ENCODE results near the gene STARD3. TPM values are rescaled to one million over a fixed set of nuclear protein-coding genes. Genes with fewer than 3 reads are reported as not detected.

Gene STARD3
- polyA plus RNA-seq, 1 donor from 2014 or later = 105 TPM

DNA sequence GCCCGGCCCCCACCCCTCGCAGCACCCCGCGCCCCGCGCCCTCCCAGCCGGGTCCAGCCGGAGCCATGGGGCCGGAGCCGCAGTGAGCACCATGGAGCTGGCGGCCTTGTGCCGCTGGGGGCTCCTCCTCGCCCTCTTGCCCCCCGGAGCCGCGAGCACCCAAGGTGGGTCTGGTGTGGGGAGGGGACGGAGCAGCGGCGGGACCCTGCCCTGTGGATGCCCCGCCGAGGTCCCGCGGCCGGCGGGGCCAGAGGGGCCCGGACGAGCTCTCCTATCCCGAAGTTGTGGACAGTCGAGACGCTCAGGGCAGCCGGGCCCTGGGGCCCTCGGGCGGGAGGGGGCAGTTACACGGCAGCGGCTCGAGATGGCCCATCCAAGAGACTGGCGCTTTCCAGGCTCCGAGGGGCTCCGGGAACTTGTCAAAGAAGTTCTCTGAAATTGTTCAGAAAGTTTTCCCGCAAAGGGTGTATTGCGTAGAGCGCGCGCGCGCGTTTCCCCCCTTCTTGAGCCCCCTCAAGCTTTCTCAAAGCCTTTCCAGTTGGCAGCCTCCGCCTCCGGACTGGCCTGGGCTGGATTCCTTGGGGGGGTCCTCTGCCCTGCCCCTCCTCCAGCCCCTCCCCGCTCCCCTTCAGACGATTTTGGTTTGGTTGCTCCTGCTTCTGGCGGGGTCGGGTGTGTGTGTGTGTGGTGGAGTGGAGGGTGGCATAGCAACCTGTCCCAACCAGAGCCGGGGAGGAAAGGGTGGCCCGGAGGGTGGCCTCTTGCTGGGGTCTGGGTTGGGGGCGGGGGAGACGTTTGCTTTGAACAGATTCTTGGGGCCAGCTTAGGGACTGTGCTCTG lies 63.4 kb downstream of the STARD3 start:
- Histone ChIP-seq H3K4me2 (ENCODE audit: low read length) (no peak overlapping the region), H3K36me3 (ENCODE audit: insufficient read depth, low read length) (no peaks in the 10 kb centered on the region), H3K27me3 (ENCODE audit: insufficient read depth, low read depth, low read length) (peaks cover 15% of the 10 kb centered on the region), H3K79me2 (replicated peaks; ENCODE audit: insufficient read depth, low read length) (no peaks in the 10 kb centered on the region), H3K4me3 (ENCODE audit: low read length) (no peak overlapping the region), H3K9me2 (ENCODE audit: insufficient read depth, low read length) (no peaks in the 10 kb centered on the region), H3F3A (ENCODE audit: insufficient read depth, low read length, poor library complexity, severe bottlenecking) (no peaks in the 10 kb centered on the region), H3K9me3 (ENCODE audit: low read length) (no peaks in the 10 kb centered on the region), H3K9ac (ENCODE audit: low read length) (no peak overlapping the region), H2AFZ (ENCODE audit: low read depth, low read length) (no peak overlapping the region), H4K20me1 (ENCODE audit: insufficient read depth) (no peaks in the 10 kb centered on the region), H3K27ac (ENCODE audit: low read length) (no peak overlapping the region)
- TF ChIP-seq POLR2AphosphoS5 (IDR thresholded peaks at IDR 0.05) (no peak), TAF1 (IDR thresholded peaks at IDR 0.05; ENCODE audit: low read depth) (no peak)
- TF ChIP-seq, protein P1, sequence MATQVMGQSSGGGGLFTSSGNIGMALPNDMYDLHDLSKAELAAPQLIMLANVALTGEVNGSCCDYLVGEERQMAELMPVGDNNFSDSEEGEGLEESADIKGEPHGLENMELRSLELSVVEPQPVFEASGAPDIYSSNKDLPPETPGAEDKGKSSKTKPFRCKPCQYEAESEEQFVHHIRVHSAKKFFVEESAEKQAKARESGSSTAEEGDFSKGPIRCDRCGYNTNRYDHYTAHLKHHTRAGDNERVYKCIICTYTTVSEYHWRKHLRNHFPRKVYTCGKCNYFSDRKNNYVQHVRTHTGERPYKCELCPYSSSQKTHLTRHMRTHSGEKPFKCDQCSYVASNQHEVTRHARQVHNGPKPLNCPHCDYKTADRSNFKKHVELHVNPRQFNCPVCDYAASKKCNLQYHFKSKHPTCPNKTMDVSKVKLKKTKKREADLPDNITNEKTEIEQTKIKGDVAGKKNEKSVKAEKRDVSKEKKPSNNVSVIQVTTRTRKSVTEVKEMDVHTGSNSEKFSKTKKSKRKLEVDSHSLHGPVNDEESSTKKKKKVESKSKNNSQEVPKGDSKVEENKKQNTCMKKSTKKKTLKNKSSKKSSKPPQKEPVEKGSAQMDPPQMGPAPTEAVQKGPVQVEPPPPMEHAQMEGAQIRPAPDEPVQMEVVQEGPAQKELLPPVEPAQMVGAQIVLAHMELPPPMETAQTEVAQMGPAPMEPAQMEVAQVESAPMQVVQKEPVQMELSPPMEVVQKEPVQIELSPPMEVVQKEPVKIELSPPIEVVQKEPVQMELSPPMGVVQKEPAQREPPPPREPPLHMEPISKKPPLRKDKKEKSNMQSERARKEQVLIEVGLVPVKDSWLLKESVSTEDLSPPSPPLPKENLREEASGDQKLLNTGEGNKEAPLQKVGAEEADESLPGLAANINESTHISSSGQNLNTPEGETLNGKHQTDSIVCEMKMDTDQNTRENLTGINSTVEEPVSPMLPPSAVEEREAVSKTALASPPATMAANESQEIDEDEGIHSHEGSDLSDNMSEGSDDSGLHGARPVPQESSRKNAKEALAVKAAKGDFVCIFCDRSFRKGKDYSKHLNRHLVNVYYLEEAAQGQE (IDR thresholded peaks at IDR 0.05; ENCODE audit: borderline replicate concordance) = no peak

DNA sequence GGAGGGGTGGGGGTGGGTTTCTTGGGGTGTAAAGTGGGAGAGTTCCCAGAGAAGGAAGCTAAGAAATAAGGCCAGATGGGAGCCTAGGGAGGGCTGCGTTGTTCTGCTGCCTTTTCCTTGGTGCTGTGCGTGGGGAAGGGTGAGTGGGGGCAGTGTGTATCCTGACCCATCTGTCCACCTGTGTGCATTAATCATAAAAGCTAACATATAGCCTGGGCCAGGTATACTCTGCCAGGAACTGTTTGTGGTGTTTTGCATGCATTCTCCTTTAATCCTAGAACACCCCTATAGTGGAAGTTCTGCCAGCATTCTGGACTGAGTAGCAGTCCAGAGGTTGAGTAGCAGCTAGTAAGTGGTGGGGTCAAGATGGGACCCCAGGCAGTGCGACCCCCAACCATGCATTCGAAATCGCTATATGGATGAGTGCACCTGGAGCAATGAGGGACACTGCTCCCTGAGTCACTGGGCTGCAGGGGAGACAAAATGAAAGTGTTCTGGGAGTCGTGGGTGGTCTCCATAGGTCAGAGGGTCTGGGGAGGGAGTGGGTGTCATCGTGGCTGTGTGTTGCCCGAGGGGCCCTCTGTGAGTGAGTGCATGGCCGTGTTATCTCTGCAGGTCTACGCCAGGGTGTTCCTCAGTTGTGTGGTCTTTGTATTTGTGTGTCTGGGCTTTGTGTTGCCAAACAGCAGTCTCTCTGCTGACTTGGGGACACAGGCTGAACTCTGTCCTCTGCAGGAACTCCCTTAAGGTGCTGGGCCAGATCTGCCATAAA lies 64.3 kb downstream of the STARD3 start:
- no peaks in the 10 kb centered on the region for H4K20me1 ChIP-seq (ENCODE audit: insufficient read depth)
- H3K9ac ChIP-seq (ENCODE audit: low read length) = no peak overlapping the region
- H3F3A ChIP-seq (ENCODE audit: insufficient read depth, low read length, poor library complexity, severe bottlenecking) = no peaks in the 10 kb centered on the region
- H3K4me3 ChIP-seq (ENCODE audit: low read length) = no peak overlapping the region
- H3K36me3 ChIP-seq (ENCODE audit: insufficient read depth, low read length) = no peaks in the 10 kb centered on the region
- TF ChIP-seq MXI1 (conservative IDR thresholded peaks at IDR 0.05; ENCODE audit: poor library complexity, severe bottlenecking) (no peak), EZH2 (IDR thresholded peaks at IDR 0.05; ENCODE audit: borderline replicate concordance, insufficient read depth, low read length, poor library complexity, severe bottlenecking) (no peak), TAF1 (IDR thresholded peaks at IDR 0.05; ENCODE audit: low read depth) (no peak), POLR2AphosphoS5 (IDR thresholded peaks at IDR 0.05) (no peak), EP300 (conservative IDR thresholded peaks at IDR 0.05; ENCODE audit: poor library complexity, severe bottlenecking) (no peak), RAD21 (conservative IDR thresholded peaks at IDR 0.05) (no peak)
- TF ChIP-seq, protein P2, sequence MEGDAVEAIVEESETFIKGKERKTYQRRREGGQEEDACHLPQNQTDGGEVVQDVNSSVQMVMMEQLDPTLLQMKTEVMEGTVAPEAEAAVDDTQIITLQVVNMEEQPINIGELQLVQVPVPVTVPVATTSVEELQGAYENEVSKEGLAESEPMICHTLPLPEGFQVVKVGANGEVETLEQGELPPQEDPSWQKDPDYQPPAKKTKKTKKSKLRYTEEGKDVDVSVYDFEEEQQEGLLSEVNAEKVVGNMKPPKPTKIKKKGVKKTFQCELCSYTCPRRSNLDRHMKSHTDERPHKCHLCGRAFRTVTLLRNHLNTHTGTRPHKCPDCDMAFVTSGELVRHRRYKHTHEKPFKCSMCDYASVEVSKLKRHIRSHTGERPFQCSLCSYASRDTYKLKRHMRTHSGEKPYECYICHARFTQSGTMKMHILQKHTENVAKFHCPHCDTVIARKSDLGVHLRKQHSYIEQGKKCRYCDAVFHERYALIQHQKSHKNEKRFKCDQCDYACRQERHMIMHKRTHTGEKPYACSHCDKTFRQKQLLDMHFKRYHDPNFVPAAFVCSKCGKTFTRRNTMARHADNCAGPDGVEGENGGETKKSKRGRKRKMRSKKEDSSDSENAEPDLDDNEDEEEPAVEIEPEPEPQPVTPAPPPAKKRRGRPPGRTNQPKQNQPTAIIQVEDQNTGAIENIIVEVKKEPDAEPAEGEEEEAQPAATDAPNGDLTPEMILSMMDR (IDR thresholded peaks at IDR 0.05; ENCODE audit: poor library complexity, severe bottlenecking) = no peak
- no peak overlapping the region for H3K4me2 ChIP-seq (ENCODE audit: low read length)
- no peaks in the 10 kb centered on the region for H3K9me2 ChIP-seq (ENCODE audit: insufficient read depth, low read length)
- H3K27me3 ChIP-seq (ENCODE audit: insufficient read depth, low read depth, low read length) = peaks cover 15% of the 10 kb centered on the region
- no peak overlapping the region for H2AFZ ChIP-seq (ENCODE audit: low read depth, low read length)
- H3K79me2 ChIP-seq (replicated peaks; ENCODE audit: insufficient read depth, low read length) = no peaks in the 10 kb centered on the region
- H3K9me3 ChIP-seq (ENCODE audit: low read length) = no peaks in the 10 kb centered on the region
- H3K27ac ChIP-seq (ENCODE audit: low read length) = no peak overlapping the region

Measured in neural cell (in vitro differentiated cells).